NCI-H2171 (cell line): ENCODE measurements around the gene SAMD8.
"Not testable (repeated sequence)": the region's sequence is repeated elsewhere in the genome, so short reads cannot be mapped to it uniquely, and the experiment has no call there.

ENCODE experiments used
- DNase-seq: peaks from one replicate; lab custom pipeline; 2025; lab: John Stamatoyannopoulos, UW

SAMD8 gene

GRCh38 chr10:75195035-75195763, 83.7 kb downstream of the SAMD8 start:
- DNase-seq: no peak

GRCh38 chr10:75197066-75197465, 85.6 kb downstream of the SAMD8 start:
- no peak for DNase-seq

GRCh38 chr10:75197906-75198305, 86.5 kb downstream of the SAMD8 start:
- no peak for DNase-seq

GRCh38 chr10:75199949-75200348, 88.5 kb downstream of the SAMD8 start:
- not testable (repeated sequence) for DNase-seq

GRCh38 chr10:75201793-75202307, 90.4 kb downstream of the SAMD8 start:
- DNase-seq: no peak

- no peak for DNase-seq
These were observed 91.0 kb downstream of the SAMD8 start for GRCh38 chr10:75202321-75203045.

GRCh38 chr10:75203046-75203620, 91.7 kb downstream of the SAMD8 start:
- not testable (repeated sequence) for DNase-seq

- no peak for DNase-seq
These were observed 92.3 kb downstream of the SAMD8 start for GRCh38 chr10:75203724-75204123.

- no peak for DNase-seq
These were observed 94.5 kb downstream of the SAMD8 start for GRCh38 chr10:75205908-75206307.

- DNase-seq: not testable (repeated sequence)
These were observed 95.2 kb downstream of the SAMD8 start for GRCh38 chr10:75206638-75207037.

GRCh38 chr10:75207079-75207856, 95.8 kb downstream of the SAMD8 start:
- DNase-seq: no peak

GRCh38 chr10:75207857-75208144, 96.3 kb downstream of the SAMD8 start:
- no peak for DNase-seq

- DNase-seq: no peak
These were observed 96.7 kb downstream of the SAMD8 start for GRCh38 chr10:75208181-75208580.

- no peak for DNase-seq
These were observed 97.8 kb downstream of the SAMD8 start for GRCh38 chr10:75209086-75209920.

GRCh38 chr10:75209921-75210281, 98.4 kb downstream of the SAMD8 start:
- DNase-seq: peak; percentile 38

- DNase-seq: peak; percentile 84
These were observed 99.0 kb downstream of the SAMD8 start, which contains the start of gene VDAC2 for GRCh38 chr10:75210282-75211006. TSS of gene VDAC2 (plus strand) at chr10:75210796. CDS start at chr10:75211159, 363 bp downstream.

- DNase-seq: no peak
These were observed 99.7 kb downstream of the SAMD8 start for GRCh38 chr10:75211007-75211691.

GRCh38 chr10:75212343-75212742, 100.9 kb downstream of the SAMD8 start:
- no peak for DNase-seq

- DNase-seq: no peak
These were observed 108.8 kb downstream of the SAMD8 start for GRCh38 chr10:75220274-75220673.

- not testable (repeated sequence) for DNase-seq
These were observed 110.0 kb downstream of the SAMD8 start for GRCh38 chr10:75221492-75221891.
